SU-DHL-6 (cell line): ENCODE results near the gene SPINDOC.

Experiments used
- H2AFZ ChIP-seq: fragments of 200-600 bp; sonication (generic); 2 replicates; pipeline ENCODE4 v1.6.1; 2014; ENCODE audit warnings: low read depth, mild to moderate bottlenecking, moderate library complexity, mixed read lengths, antibody characterized with exemption, low read length; ENCODE audit not compliant: severe bottlenecking
- H3F3A ChIP-seq: fragments of 200-600 bp; shearing (Covaris generic); 2 replicates; pipeline ENCODE4 v1.6.0; 2016; ENCODE audit warnings: antibody characterized with exemption, mild to moderate bottlenecking; ENCODE audit not compliant: insufficient read depth
- H3K27ac ChIP-seq: fragments of 200-600 bp; sonication (generic); 2 replicates; pipeline ENCODE4 v1.5.1; 2016; ENCODE audit warnings: low read depth, mild to moderate bottlenecking, low read length, moderate library complexity, mixed read lengths
- H3K27me3 ChIP-seq: fragments of 200-600 bp; sonication (generic), shearing (Covaris generic); 2 replicates; pipeline ENCODE4 v1.6.0; 2014; ENCODE audit warnings: mild to moderate bottlenecking, low read length
- H3K36me3 ChIP-seq: fragments of 200-600 bp; sonication (generic); 2 replicates; pipeline ENCODE4 v1.6.1; 2014; ENCODE audit warnings: mild to moderate bottlenecking, low read length, mixed read lengths
- H3K4me2 ChIP-seq: fragments of 300-600, 200-600 bp; shearing (Covaris generic), sonication (generic); 2 replicates; pipeline ENCODE4 v1.6.0; 2014; ENCODE audit warnings: low read length, low read depth, mild to moderate bottlenecking; ENCODE audit not compliant: poor library complexity, severe bottlenecking
- H3K4me3 ChIP-seq: fragments of 200-600 bp; sonication (generic); 2 replicates; pipeline ENCODE4 v1.5.1; 2014; ENCODE audit warnings: antibody characterized with exemption, low read length, mild to moderate bottlenecking, mixed read lengths; ENCODE audit not compliant: insufficient read depth, poor library complexity, severe bottlenecking
- H3K79me2 ChIP-seq: fragments of 200-600 bp; sonication (generic); 2 replicates; pipeline ENCODE4 v1.6.1; 2014; ENCODE audit warnings: mild to moderate bottlenecking, low read length, moderate library complexity; ENCODE audit not compliant: insufficient read depth
- H3K9ac ChIP-seq: fragments of 200-600 bp; sonication (generic); 2 replicates; pipeline ENCODE4 v1.7.0; 2014; ENCODE audit warnings: mild to moderate bottlenecking, low read length
- H3K9me2 ChIP-seq: fragments of 200-600 bp; sonication (generic); replicated peaks from 2 replicates; pipeline ENCODE4 v1.6.1; 2014; ENCODE audit warnings: low read length; ENCODE audit not compliant: insufficient read depth
- H3K9me3 ChIP-seq: fragments of 200-600 bp; sonication (generic); 2 replicates; pipeline ENCODE4 v1.6.1; 2014; ENCODE audit warnings: low read length, mixed read lengths; ENCODE audit not compliant: insufficient read depth
- H4K20me1 ChIP-seq: fragments of 200-600 bp; sonication (generic); 2 replicates; pipeline ENCODE4 v1.6.1; 2014; ENCODE audit warnings: low read depth, mild to moderate bottlenecking, antibody characterized with exemption, low read length, moderate library complexity, mixed read lengths
- EZH2phosphoT487 ChIP-seq: fragments of 200-600 bp; sonication (generic), shearing (Covaris generic); conservative IDR thresholded peaks from 2 replicates; pipeline ENCODE4 v1.6.1; 2018; ENCODE audit warnings: mild to moderate bottlenecking, antibody characterized with exemption, low read length, moderate library complexity, mixed read lengths
- TF ChIP-seq, protein P1 (sequence below): fragments of 200-600 bp; sonication (generic); IDR thresholded peaks from one replicate; pipeline ENCODE4 v1.5.1; 2017; ENCODE audit warnings: antibody characterized with exemption, mild to moderate bottlenecking, low read length, moderate library complexity; ENCODE audit not compliant: insufficient read depth, poor library complexity, severe bottlenecking

Gene SPINDOC

DNA sequence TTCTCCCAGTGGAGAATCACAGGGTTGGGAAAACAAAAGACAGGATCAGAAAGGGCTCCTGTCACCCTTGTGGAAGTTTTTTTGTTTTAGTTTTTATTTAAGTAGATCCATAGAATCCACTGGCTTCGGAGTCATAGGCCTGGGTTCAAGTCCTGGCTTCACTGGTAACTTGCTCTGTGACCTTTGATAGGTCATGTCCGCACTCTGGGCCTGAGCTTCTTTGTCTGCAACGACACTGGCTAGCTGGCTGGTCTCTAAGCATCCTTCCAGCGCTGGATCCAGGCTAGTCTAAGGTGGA, 46.0 kb upstream of the SPINDOC start:
- H3K9me2 ChIP-seq, result no peaks in the 10 kb centered on the region
- H3K79me2 ChIP-seq, result 0 out of 2 replicates have a peak, but pooled peaks cover 15% of the 10 kb centered on the region
- no peak overlapping the region for H3K27ac ChIP-seq
- no peaks in the 10 kb centered on the region for H3K27me3 ChIP-seq
- H3F3A ChIP-seq, result no peaks in the 10 kb centered on the region
- TF ChIP-seq, protein P1, sequence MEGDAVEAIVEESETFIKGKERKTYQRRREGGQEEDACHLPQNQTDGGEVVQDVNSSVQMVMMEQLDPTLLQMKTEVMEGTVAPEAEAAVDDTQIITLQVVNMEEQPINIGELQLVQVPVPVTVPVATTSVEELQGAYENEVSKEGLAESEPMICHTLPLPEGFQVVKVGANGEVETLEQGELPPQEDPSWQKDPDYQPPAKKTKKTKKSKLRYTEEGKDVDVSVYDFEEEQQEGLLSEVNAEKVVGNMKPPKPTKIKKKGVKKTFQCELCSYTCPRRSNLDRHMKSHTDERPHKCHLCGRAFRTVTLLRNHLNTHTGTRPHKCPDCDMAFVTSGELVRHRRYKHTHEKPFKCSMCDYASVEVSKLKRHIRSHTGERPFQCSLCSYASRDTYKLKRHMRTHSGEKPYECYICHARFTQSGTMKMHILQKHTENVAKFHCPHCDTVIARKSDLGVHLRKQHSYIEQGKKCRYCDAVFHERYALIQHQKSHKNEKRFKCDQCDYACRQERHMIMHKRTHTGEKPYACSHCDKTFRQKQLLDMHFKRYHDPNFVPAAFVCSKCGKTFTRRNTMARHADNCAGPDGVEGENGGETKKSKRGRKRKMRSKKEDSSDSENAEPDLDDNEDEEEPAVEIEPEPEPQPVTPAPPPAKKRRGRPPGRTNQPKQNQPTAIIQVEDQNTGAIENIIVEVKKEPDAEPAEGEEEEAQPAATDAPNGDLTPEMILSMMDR, result no peak
- no peak for TF ChIP-seq EZH2phosphoT487
- H3K9ac ChIP-seq, result peak overlapping the region; percentile 72
- H3K36me3 ChIP-seq, result no peaks in the 10 kb centered on the region
- no peaks in the 10 kb centered on the region for H3K9me3 ChIP-seq
- peak overlapping the region; percentile 83 for H3K4me3 ChIP-seq
- peak overlapping the region; percentile 90 for H3K4me2 ChIP-seq
- no peaks in the 10 kb centered on the region for H4K20me1 ChIP-seq
- H2AFZ ChIP-seq, result no peak overlapping the region

DNA sequence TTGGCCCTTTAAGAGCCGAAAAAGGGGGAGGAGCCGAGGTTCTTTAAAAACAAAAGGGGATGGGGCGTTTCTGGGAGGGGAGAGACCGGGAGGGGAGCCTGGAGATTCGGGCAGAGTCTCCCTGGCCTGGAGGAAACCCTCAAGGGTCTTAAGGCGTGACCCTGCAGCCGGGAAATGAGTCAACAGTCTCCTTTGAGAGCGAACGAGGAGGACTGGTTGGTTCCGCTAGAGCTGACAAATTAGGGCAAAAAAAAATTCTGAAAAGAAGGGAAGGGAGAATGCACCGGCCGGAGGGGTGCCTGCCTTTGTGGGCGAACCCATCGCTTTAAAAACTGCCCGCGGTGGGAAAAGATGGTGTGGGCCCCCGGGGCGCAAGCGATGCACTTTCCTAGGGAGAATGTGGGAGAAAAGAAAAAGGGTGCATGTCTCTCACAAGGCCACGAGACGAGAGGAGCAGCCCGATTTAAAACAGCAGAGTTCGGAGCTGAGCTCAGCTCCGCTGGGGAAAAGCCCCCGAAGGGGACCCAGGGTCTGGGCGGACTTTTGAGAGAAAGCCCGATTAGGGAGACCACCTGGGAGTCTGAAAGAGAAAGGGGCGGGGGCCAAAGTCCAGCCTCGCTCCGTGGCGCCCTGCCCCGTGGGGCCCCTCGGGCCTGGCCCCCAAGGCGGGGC, 45.6 kb upstream of the SPINDOC start:
- Histone ChIP-seq H3K4me3 (peak overlapping the region; percentile 83), H2AFZ (peak overlapping the region; percentile 47), H3K27ac (peak overlapping the region; percentile 47), H3K4me2 (peak overlapping the region; percentile 90), H3K79me2 (0 out of 2 replicates have a peak, but pooled peaks cover 15% of the 10 kb centered on the region), H3K27me3 (no peaks in the 10 kb centered on the region), H3K36me3 (no peaks in the 10 kb centered on the region), H3K9me3 (no peaks in the 10 kb centered on the region), H4K20me1 (no peaks in the 10 kb centered on the region), H3K9ac (peak overlapping the region; percentile 72), H3K9me2 (no peaks in the 10 kb centered on the region), H3F3A (no peaks in the 10 kb centered on the region)
- TF ChIP-seq EZH2phosphoT487, result no peak
- TF ChIP-seq, protein P1, result no peak

DNA sequence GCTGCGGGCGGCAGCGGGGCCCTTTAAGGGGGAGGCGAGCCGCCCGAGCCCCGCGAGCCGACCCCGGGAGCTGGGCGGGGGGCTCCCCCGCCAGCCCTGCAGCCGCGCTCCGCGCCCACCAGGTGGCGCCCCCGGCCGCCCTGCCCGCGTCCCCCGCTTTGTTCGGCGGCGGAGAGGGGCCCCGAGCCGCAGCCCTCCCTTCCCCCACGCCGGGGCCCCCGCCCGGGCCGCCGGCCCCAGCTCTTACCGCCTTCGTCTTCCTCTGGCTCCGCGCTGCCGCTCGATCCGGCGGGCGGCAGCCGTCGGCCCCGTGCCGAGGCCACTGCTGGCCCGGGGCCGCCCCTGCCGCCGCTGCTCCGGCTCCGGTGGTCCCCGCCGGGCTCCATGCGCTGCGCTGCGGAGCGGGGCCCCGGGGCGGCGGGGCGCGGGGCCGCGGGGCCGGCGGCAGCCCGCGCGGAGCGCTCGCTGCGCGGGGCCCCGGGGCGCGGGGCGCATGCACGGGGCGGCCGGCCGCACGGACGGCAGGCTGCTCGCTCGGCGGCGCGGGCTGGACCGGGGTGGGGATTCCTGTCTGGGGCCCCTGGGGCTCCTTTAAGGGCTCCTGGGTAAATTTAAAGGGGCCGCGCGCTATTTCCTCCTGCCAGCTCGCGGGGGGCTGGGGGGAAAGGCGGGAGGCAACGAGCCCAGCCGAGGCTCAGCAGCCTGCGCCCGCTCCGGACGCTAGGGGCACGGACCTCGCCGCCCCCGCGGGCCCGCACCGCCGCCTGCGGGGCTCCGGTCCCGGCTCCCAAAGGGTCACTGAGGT, 44.8 kb upstream of the SPINDOC start, which contains the start of gene ZFTA:
Gene ZFTA, minus strand, starts transcription at position 539 of the 805 bp plus-strand sequence. Its CDS starts 153 bp downstream, at position 386.
- Histone ChIP-seq H3K4me3 (peak within 1 kb of the TSS; percentile 83), H2AFZ (peak within 1 kb of the TSS; percentile 95), H3K79me2 (0 out of 2 replicates have a peak, but pooled peaks cover 15% of the 10 kb centered on the region), H3K36me3 (no peaks in the 10 kb centered on the region), H3K27ac (peak within 1 kb of the TSS; percentile 47), H3K9ac (peak within 1 kb of the TSS; percentile 72), H3K9me3 (no peaks in the 10 kb centered on the region), H3F3A (no peaks in the 10 kb centered on the region), H3K27me3 (no peaks in the 10 kb centered on the region), H3K4me2 (peak within 1 kb of the TSS; percentile 90), H4K20me1 (no peaks in the 10 kb centered on the region), H3K9me2 (no peaks in the 10 kb centered on the region)
- TF ChIP-seq, protein P1, result no peak
- no peak for TF ChIP-seq EZH2phosphoT487
